ENCODE measurements around the gene WWC1. TPM values are rescaled to one million over a fixed set of nuclear protein-coding genes. Genes with fewer than 3 reads are reported as not detected.
A peak's percentile ranks its signal among the peaks of the same experiment; 100 is the strongest.

Gene WWC1
- total RNA-seq, 2 donors from 2014 or later: 40.0 to 49.4 TPM

DNA sequence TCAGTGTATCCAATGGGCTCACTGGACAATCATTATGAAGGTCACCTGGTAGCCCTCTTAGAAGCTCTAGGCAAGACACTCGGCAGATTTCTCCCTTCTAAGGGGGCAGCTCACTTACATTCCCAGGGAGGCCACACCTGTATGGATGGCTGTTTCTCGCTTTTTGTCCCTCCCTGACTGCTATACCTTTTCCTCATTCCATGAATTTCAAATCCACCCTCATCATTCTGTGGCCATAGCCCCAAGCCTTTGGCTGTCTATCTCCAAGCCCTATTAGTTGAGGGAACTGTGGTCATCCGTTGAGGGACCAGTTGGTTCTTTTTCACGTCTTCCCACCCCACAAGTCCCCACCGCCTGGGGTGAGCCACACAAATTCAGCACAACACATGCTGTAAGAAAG is 109.8 kb downstream of the WWC1 start:
- Histone ChIP-seq H3K4me1 (peaks cover 9% of the 10 kb centered on the region), H3K27me3 (no peaks in the 10 kb centered on the region), H3K4me3 (no peak overlapping the region), H3K36me3 (replicated peaks in 1 of 2; ENCODE audit: insufficient read depth in 1 of 2, low read depth in 2 of 2) (peaks cover 0 to 11% of the 10 kb centered on the region in 2 donors), H3K9me3 (no peaks in the 10 kb centered on the region), H3K27ac (peak overlapping the region in 3 of 4 donors; percentile 54 to 64 (median 59))
- DNase-seq: no peak
- TF ChIP-seq POLR2A (IDR thresholded peaks at IDR 0.05): no peak
- TF ChIP-seq, protein P1, sequence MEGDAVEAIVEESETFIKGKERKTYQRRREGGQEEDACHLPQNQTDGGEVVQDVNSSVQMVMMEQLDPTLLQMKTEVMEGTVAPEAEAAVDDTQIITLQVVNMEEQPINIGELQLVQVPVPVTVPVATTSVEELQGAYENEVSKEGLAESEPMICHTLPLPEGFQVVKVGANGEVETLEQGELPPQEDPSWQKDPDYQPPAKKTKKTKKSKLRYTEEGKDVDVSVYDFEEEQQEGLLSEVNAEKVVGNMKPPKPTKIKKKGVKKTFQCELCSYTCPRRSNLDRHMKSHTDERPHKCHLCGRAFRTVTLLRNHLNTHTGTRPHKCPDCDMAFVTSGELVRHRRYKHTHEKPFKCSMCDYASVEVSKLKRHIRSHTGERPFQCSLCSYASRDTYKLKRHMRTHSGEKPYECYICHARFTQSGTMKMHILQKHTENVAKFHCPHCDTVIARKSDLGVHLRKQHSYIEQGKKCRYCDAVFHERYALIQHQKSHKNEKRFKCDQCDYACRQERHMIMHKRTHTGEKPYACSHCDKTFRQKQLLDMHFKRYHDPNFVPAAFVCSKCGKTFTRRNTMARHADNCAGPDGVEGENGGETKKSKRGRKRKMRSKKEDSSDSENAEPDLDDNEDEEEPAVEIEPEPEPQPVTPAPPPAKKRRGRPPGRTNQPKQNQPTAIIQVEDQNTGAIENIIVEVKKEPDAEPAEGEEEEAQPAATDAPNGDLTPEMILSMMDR (IDR thresholded peaks at IDR 0.05): no peak
- intact Hi-C loops (cut with DNase I): no loop called here
- no peak for ATAC-seq
- 62 to 65% methylated on average over 5 of the region's 5 CpGs for WGBS, 2 donors

DNA sequence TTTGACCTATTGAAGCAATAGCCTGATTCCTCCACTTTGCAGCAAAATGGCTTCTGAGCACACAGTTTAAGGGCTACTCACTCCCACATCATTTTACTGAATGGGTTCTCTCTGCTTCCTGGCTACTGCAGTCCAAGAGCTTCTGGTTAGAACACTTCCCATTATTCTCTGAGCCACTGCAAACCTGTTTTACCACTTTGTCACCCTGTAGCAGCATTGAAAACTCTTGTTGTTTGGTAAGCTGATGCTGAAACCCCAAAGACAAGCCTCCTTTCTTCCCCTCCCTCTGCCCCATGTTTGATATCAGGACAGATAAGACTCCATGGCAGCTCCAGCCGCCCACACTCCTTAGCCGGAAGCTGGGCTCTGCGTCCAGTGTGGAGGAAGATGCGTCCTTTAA is 110.4 kb downstream of the WWC1 start:
- Histone ChIP-seq H3K4me1 (peaks cover 9% of the 10 kb centered on the region), H3K27me3 (no peaks in the 10 kb centered on the region), H3K27ac (peak overlapping the region in 3 of 4 donors; percentile 54 to 64 (median 59)), H3K9me3 (no peaks in the 10 kb centered on the region), H3K36me3 (replicated peaks in 1 of 2; ENCODE audit: insufficient read depth in 1 of 2, low read depth in 2 of 2) (peaks cover 0 to 11% of the 10 kb centered on the region in 2 donors), H3K4me3 (no peak overlapping the region)
- peak in 2 of 4 donors; percentile 37 to 54 for DNase-seq
- 72 to 73% methylated on average over 4 of the region's 4 CpGs for WGBS, 2 donors
- ATAC-seq: peak; percentile 79
- intact Hi-C loops (cut with DNase I): no loop called here
- TF ChIP-seq, protein P1 (IDR thresholded peaks at IDR 0.05): no peak
- TF ChIP-seq POLR2A (IDR thresholded peaks at IDR 0.05): no peak

DNA sequence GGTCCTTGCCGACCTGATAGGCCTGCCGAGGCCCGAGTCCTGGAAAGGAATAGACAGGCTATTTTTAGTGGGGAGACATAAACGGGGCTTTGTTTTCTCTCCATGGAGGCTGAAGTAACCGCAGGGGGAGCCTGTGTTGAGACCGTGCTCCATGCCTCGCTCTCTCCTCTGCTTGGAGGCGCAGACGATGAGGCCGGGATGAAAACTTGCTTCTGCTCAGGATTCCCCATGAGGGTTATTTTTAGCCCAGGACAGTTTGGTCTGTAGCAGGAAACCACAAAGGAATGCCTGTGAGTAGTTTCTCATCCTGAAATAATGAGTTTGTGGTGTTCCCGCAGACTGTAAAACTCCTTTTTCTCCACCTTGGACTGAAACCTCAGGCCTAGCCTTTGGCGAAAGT is 112.9 kb downstream of the WWC1 start:
- Histone ChIP-seq H3K9me3 (no peaks in the 10 kb centered on the region), H3K36me3 (replicated peaks in 1 of 2; ENCODE audit: insufficient read depth in 1 of 2, low read depth in 2 of 2) (peaks cover 0 to 6% of the 10 kb centered on the region in 2 donors), H3K27ac (peak overlapping the region in 1 of 4 donors; percentile 5), H3K4me3 (no peak overlapping the region), H3K27me3 (no peaks in the 10 kb centered on the region), H3K4me1 (peaks cover 9% of the 10 kb centered on the region)
- WGBS, 2 donors: 69 to 74% methylated on average over 9 to 12 of the region's 12 CpGs
- intact Hi-C loops (cut with DNase I): no loop called here
- TF ChIP-seq, protein P1 (IDR thresholded peaks at IDR 0.05): no peak
- TF ChIP-seq POLR2A (IDR thresholded peaks at IDR 0.05): no peak
- DNase-seq: no peak
- no peak for ATAC-seq

DNA sequence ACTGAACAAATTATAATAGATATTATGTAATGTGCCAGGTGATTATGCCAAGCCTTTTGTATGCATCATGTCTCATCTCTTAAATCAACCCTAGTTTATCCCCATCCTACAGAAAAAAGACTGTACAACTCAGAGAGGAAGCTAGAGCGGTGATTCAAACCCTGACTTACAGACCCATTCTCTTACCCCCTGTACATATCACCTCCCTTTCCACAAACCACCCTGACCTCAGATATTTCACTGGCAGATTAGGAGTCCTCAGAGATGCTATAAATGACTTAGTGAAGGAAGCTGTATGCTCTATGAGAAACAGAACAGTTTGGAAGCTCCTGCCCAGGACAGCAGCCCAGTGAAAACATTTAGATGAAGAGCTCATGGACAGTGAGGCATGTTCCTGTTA is 115.8 kb downstream of the WWC1 start:
- TF ChIP-seq, protein P1 (IDR thresholded peaks at IDR 0.05): no peak
- no peak for TF ChIP-seq POLR2A (IDR thresholded peaks at IDR 0.05)
- H3K4me1 ChIP-seq: peaks cover 1% of the 10 kb centered on the region
- no peaks in the 10 kb centered on the region for H3K27me3 ChIP-seq
- WGBS, 2 donors: 87 to 96% methylated on average over 1 of the region's 1 CpG
- no peaks in the 10 kb centered on the region for H3K9me3 ChIP-seq
- no peak overlapping the region for H3K27ac ChIP-seq
- H3K36me3 ChIP-seq (replicated peaks in 1 of 2; ENCODE audit: insufficient read depth in 1 of 2, low read depth in 2 of 2): peaks cover 6% of the 10 kb centered on the region in 2 donors
- ATAC-seq: no peak
- H3K4me3 ChIP-seq: no peak overlapping the region
- DNase-seq: no peak
- intact Hi-C loops (cut with DNase I): no loop called here

DNA sequence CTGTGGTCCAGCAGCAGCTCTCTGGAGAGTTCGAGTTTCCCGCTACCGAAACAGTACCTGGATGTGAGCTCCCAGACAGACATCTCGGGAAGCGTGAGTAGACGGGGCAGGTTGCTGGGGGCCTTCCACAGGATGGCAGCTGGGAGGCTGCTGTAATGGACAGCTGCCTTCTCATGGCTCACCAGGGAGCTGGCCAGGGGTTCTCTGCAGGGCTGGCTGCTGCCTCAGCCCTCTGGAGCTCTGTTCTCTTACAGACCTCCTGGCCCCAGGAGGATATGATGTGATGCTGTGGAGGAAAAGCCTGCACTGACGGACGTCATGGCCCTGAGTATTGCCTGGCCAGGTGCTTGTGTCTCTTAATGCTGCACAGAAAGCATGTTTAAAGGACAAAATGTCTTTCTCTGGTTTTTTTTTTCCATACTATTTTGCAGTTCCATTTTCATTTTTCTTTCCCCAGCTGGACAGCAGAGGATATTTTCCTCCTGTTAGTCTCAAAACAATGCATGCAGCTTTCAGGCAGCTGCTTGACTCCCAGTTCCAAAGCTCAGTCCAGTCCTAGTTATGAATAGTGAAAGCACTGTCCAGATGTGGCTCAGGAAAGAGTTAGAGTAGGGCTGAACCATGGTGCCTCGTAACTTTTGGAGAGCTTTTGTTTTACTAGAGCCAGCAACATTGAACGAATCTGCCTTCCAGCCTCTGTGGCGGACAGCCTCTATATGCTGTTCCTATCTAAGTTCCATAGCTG is 117.3 kb downstream of the WWC1 start:
- TF ChIP-seq, protein P1 (IDR thresholded peaks at IDR 0.05): no peak
- no peak for TF ChIP-seq POLR2A (IDR thresholded peaks at IDR 0.05)
- Histone ChIP-seq H3K27ac (no peak overlapping the region), H3K4me1 (no peaks in the 10 kb centered on the region), H3K4me3 (no peak overlapping the region), H3K27me3 (no peaks in the 10 kb centered on the region), H3K36me3 (replicated peaks in 1 of 2; ENCODE audit: insufficient read depth in 1 of 2, low read depth in 2 of 2) (peaks cover 6 to 9% of the 10 kb centered on the region in 2 donors), H3K9me3 (no peaks in the 10 kb centered on the region)
- WGBS, 2 donors: 81 to 89% methylated on average over 8 to 11 of the region's 11 CpGs
- ATAC-seq: no peak
- intact Hi-C loops (cut with DNase I): no loop called here
- no peak for DNase-seq

All from body of pancreas (tissue), 4 donors.